K562 (cell line): ENCODE data around the gene KDM2A. TPM values are rescaled to one million over a fixed set of nuclear protein-coding genes. Genes with fewer than 3 reads are reported as not detected.

Experiments
- DMBX1 ChIP-seq: fragments of 250-450 bp; sonication (Bioruptor Pico); IDR thresholded peaks from 2 replicates; pipeline ENCODE4 v1.8.0; 2022; ENCODE audit warnings: inconsistent platforms, mild to moderate bottlenecking, moderate library complexity, borderline replicate concordance
- ETS2 ChIP-seq: IDR thresholded peaks from 2 replicates; pipeline ENCODE4 v1.6.1; 2016; ENCODE audit warnings: borderline replicate concordance, missing genetic modification characterization, mild to moderate bottlenecking, moderate library complexity, missing compliant biosample characterization; ENCODE audit not compliant: poor library complexity, severe bottlenecking
- IRF2 ChIP-seq: sonication (generic); formaldehyde crosslinking; IDR thresholded peaks from 2 replicates; pipeline ENCODE4 v1.8.1; 2022; ENCODE audit warnings: mild to moderate bottlenecking, missing genetic modification reagents
- KDM5B ChIP-seq: fragments of 200-600 bp; sonication (generic); IDR thresholded peaks from 2 replicates; pipeline ENCODE4 v1.6.1; 2012; ENCODE audit warnings: low read depth, mild to moderate bottlenecking, moderate library complexity, low read length, control low read depth, inconsistent platforms; ENCODE audit not compliant: insufficient replicate concordance
- NR2C1 ChIP-seq, 2 experiments: fragments of 450-650 bp; IDR thresholded peaks; 2 replicates each; pipeline ENCODE4 v1.6.1; 2017; ENCODE audit warnings: mild to moderate bottlenecking in 2 of 2, antibody characterized with exemption in 1 of 2, inconsistent platforms in 1 of 2, missing compliant biosample characterization in 1 of 2, missing genetic modification characterization in 1 of 2
- RBM15 ChIP-seq: fragments of 200-400 bp; formaldehyde crosslinking; IDR thresholded peaks from 2 replicates; pipeline ENCODE4 v1.6.1; 2018; ENCODE audit warnings: mild to moderate bottlenecking, low read length, moderate library complexity; ENCODE audit not compliant: insufficient read depth
- TEAD1 ChIP-seq, 2 experiments: fragments of 450-650 bp in 1 of 2; sonication (generic) in 1 of 2; formaldehyde crosslinking; IDR thresholded peaks; 2 replicates each; pipeline versions ENCODE4 v1.4.0 to v1.8.0; 2020 to 2022; ENCODE audit warnings: mild to moderate bottlenecking in 2 of 2, missing genetic modification reagents in 1 of 2
- XRCC3 ChIP-seq: fragments of 450-650 bp; IDR thresholded peaks from 2 replicates; pipeline ENCODE4 v1.6.1; 2017; ENCODE audit warnings: mild to moderate bottlenecking, moderate library complexity
- ZFP30 ChIP-seq: fragments of 250-450 bp; sonication (Bioruptor Pico); IDR thresholded peaks from 2 replicates; pipeline ENCODE4 v1.8.0; 2022; ENCODE audit warnings: moderate library complexity, mild to moderate bottlenecking, inconsistent platforms, borderline replicate concordance
- ZNF384 ChIP-seq: IDR thresholded peaks from 2 replicates; pipeline ENCODE4 v1.6.1; 2012; ENCODE audit warnings: low read depth, low read length, improper control_type of control experiment
- polyA plus RNA-seq, 8 experiments: library from polyadenylated mRNA; depleted of rRNA in 4 of 8; stranded (reverse) in 5 of 8; unstranded in 3 of 8; fragments of >200 nt; fragmentation: Nextera tagmentation in 2 of 8; fragmentation: Illumina TruSeq in 1 of 8; extraction: Ambion mirVana in 2 of 8; extraction: Trizol in 1 of 8; gene quantifications; 2 replicates each; pipeline versions ENCODE4 v1.2.1 to v1.2.3, GENCODE V29; 2011 to 2014; ENCODE audit warnings: inconsistent platforms in 1 of 8, missing spikeins in 1 of 8
- total RNA-seq, 7 experiments: library from RNA; depleted of rRNA in 6 of 7; stranded (reverse); fragments of >200 nt in 6 of 7; fragmentation: Illumina TruSeq in 2 of 7; extraction: Trizol in 2 of 7; gene quantifications; 2 replicates each; pipeline versions ENCODE4 v1.2.1 to v1.2.3, GENCODE V29; 2011 to 2021; ENCODE audit warnings: low replicate concordance in 1 of 7
- TF ChIP-seq, protein P1 (sequence below): sonication (generic); formaldehyde crosslinking; IDR thresholded peaks from 2 replicates; pipeline ENCODE4 v1.8.1; 2023; ENCODE audit warnings: missing genetic modification reagents, mild to moderate bottlenecking, borderline replicate concordance
- TF ChIP-seq, protein P2 (sequence below): fragments of 450-650 bp; IDR thresholded peaks from 2 replicates; pipeline ENCODE4 v1.7.1; 2018; ENCODE audit warnings: mild to moderate bottlenecking, low read depth; ENCODE audit not compliant: partially characterized antibody
- TF ChIP-seq, protein P3 (sequence below): sonication (generic); formaldehyde crosslinking; IDR thresholded peaks from 2 replicates; pipeline ENCODE4 v1.8.0; 2023; ENCODE audit warnings: mild to moderate bottlenecking, missing genetic modification reagents
- TF ChIP-seq, protein P4 (sequence below): fragments of 450-650 bp; formaldehyde crosslinking; IDR thresholded peaks from 2 replicates; pipeline ENCODE4 v1.4.0; 2020; ENCODE audit warnings: mild to moderate bottlenecking, mixed read lengths

KDM2A gene
- total and polyA plus RNA-seq, 9 of the 15 experiments (the other 6 are each of a cell fraction or from before 2014, with no cell fraction given), result 5.0 to 39.3 (median 21.3) TPM

DNA sequence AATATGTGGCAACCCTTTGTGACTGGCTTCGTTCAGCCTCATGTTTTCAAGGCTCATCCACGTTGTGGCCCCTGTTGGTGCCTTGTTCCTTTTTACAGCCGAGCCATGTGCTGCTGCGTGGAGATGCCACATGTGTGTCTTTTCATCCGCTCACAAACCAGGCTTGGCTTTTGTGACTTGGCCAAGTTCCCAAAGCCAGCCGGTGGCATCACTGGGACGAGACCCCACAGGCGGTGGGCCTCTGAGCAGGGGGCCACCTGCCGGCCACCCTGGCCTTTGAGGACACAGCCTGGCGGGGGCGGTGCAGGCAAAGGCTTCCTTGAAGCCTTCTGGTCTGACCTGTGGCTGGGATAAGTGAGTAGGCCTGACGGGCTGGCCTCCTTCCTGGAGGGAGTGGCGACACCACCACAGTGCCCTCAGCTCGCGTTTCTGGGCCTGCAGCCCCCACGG is 157.7 kb downstream of the KDM2A start (continued):
- TF ChIP-seq, protein P1, sequence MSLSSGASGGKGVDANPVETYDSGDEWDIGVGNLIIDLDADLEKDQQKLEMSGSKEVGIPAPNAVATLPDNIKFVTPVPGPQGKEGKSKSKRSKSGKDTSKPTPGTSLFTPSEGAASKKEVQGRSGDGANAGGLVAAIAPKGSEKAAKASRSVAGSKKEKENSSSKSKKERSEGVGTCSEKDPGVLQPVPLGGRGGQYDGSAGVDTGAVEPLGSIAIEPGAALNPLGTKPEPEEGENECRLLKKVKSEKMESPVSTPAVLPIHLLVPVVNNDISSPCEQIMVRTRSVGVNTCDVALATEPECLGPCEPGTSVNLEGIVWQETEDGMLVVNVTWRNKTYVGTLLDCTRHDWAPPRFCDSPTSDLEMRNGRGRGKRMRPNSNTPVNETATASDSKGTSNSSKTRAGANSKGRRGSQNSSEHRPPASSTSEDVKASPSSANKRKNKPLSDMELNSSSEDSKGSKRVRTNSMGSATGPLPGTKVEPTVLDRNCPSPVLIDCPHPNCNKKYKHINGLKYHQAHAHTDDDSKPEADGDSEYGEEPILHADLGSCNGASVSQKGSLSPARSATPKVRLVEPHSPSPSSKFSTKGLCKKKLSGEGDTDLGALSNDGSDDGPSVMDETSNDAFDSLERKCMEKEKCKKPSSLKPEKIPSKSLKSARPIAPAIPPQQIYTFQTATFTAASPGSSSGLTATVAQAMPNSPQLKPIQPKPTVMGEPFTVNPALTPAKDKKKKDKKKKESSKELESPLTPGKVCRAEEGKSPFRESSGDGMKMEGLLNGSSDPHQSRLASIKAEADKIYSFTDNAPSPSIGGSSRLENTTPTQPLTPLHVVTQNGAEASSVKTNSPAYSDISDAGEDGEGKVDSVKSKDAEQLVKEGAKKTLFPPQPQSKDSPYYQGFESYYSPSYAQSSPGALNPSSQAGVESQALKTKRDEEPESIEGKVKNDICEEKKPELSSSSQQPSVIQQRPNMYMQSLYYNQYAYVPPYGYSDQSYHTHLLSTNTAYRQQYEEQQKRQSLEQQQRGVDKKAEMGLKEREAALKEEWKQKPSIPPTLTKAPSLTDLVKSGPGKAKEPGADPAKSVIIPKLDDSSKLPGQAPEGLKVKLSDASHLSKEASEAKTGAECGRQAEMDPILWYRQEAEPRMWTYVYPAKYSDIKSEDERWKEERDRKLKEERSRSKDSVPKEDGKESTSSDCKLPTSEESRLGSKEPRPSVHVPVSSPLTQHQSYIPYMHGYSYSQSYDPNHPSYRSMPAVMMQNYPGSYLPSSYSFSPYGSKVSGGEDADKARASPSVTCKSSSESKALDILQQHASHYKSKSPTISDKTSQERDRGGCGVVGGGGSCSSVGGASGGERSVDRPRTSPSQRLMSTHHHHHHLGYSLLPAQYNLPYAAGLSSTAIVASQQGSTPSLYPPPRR, result no peak
- no peak for TF ChIP-seq ETS2 (tag)
- TF ChIP-seq, protein P2, sequence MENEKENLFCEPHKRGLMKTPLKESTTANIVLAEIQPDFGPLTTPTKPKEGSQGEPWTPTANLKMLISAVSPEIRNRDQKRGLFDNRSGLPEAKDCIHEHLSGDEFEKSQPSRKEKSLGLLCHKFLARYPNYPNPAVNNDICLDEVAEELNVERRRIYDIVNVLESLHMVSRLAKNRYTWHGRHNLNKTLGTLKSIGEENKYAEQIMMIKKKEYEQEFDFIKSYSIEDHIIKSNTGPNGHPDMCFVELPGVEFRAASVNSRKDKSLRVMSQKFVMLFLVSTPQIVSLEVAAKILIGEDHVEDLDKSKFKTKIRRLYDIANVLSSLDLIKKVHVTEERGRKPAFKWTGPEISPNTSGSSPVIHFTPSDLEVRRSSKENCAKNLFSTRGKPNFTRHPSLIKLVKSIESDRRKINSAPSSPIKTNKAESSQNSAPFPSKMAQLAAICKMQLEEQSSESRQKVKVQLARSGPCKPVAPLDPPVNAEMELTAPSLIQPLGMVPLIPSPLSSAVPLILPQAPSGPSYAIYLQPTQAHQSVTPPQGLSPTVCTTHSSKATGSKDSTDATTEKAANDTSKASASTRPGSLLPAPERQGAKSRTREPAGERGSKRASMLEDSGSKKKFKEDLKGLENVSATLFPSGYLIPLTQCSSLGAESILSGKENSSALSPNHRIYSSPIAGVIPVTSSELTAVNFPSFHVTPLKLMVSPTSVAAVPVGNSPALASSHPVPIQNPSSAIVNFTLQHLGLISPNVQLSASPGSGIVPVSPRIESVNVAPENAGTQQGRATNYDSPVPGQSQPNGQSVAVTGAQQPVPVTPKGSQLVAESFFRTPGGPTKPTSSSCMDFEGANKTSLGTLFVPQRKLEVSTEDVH, result no peak
- TF ChIP-seq ZNF384, result no peak
- TF ChIP-seq DMBX1 (CRISPR knock-in tag), result no peak; the same call in 1 of the 2 replicates
- TF ChIP-seq, protein P3, sequence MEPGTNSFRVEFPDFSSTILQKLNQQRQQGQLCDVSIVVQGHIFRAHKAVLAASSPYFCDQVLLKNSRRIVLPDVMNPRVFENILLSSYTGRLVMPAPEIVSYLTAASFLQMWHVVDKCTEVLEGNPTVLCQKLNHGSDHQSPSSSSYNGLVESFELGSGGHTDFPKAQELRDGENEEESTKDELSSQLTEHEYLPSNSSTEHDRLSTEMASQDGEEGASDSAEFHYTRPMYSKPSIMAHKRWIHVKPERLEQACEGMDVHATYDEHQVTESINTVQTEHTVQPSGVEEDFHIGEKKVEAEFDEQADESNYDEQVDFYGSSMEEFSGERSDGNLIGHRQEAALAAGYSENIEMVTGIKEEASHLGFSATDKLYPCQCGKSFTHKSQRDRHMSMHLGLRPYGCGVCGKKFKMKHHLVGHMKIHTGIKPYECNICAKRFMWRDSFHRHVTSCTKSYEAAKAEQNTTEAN (CRISPR knock-in tag), result 0 out of 2 replicates have a peak, but pooled peaks have one; percentile 65
- no peak for TF ChIP-seq TEAD1 (CRISPR knock-in tag; IDR thresholded peaks at IDR 0.05)
- no peak for TF ChIP-seq XRCC3
- no peak for TF ChIP-seq RBM15
- TF ChIP-seq KDM5B, result peak; percentile 45
- TF ChIP-seq ZFP30 (CRISPR knock-in tag), result no peak
- 0 out of 2 replicates have a peak, but pooled peaks have one; percentile 13 for TF ChIP-seq NR2C1 (IDR thresholded peaks at IDR 0.05)
- peak; percentile 22; the same call in 1 of the 2 replicates for TF ChIP-seq NR2C1 (tag; IDR thresholded peaks at IDR 0.05)
- TF ChIP-seq IRF2 (CRISPR knock-in tag), result no peak
- TF ChIP-seq, protein P4, sequence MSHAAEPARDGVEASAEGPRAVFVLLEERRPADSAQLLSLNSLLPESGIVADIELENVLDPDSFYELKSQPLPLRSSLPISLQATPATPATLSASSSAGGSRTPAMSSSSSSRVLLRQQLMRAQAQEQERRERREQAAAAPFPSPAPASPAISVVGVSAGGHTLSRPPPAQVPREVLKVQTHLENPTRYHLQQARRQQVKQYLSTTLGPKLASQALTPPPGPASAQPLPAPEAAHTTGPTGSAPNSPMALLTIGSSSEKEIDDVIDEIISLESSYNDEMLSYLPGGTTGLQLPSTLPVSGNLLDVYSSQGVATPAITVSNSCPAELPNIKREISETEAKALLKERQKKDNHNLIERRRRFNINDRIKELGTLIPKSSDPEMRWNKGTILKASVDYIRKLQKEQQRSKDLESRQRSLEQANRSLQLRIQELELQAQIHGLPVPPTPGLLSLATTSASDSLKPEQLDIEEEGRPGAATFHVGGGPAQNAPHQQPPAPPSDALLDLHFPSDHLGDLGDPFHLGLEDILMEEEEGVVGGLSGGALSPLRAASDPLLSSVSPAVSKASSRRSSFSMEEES (CRISPR knock-in tag), result no peak
